Measurements from ENCODE around the gene DUSP14. TPM values are rescaled to one million over a fixed set of nuclear protein-coding genes. Genes with fewer than 3 reads are reported as not detected.
A peak's percentile ranks its signal among the peaks of the same experiment; 100 is the strongest.

The DUSP14 gene
- total and polyA plus RNA-seq, 2 experiments from 2014 or later: 36.7 to 38.7 TPM

GRCh38 chr17:37476431-37477120 is 13.1 kb upstream of the DUSP14 start:
- TF ChIP-seq NANOG (IDR thresholded peaks at IDR 0.05; ENCODE audit: borderline replicate concordance): no peak
- no peak for TF ChIP-seq STAT1 (IDR thresholded peaks at IDR 0.05; ENCODE audit: unreplicated experiment)
- no peak for TF ChIP-seq EZH2 (IDR thresholded peaks at IDR 0.05; ENCODE audit: low read depth, unreplicated experiment)
- no peak for TF ChIP-seq ZNF331 (CRISPR knock-in tag; IDR thresholded peaks at IDR 0.05; ENCODE audit: low read depth)
- Mint-ChIP-seq H3K27me3 (ENCODE audit: insufficient read depth, low read depth, poor library complexity) (no peaks in the 10 kb centered on the region), H3K36me3 (ENCODE audit: low read depth) (peaks cover 53% of the 10 kb centered on the region), H3K4me3 (no peak overlapping the region), H3K27ac (no peak overlapping the region), H3K4me1 (peaks cover 9% of the 10 kb centered on the region; the same call in 2 of the 3 replicates), H3K9me3 (no peaks in the 10 kb centered on the region)
- no peaks in the 10 kb centered on the region for H3K9me2 ChIP-seq (ENCODE audit: insufficient read depth)
- no peak overlapping the region for H3K4me3 ChIP-seq
- no peak overlapping the region for H2AFZ ChIP-seq
- no peaks in the 10 kb centered on the region for H3K27me3 ChIP-seq (ENCODE audit: insufficient read depth)
- peak overlapping the region; percentile 32 for H3K27ac ChIP-seq (ENCODE audit: low read depth)
- H4K20me1 ChIP-seq (replicated peaks; ENCODE audit: insufficient read depth): no peaks in the 10 kb centered on the region; the same call in 1 of the 2 replicates
- H3F3A ChIP-seq (replicated peaks; ENCODE audit: low read depth): no peaks in the 10 kb centered on the region
- ATAC-seq (no peak), DNase-seq (ENCODE audit: low spot score) (no peak)
- peaks cover 32% of the 10 kb centered on the region for H3K36me3 ChIP-seq (ENCODE audit: insufficient read depth)
- 0 out of 2 replicates have a peak, but pooled peaks cover 5% of the 10 kb centered on the region for H3K4me1 ChIP-seq (ENCODE audit: insufficient read depth)
- no peak overlapping the region for H3K4me2 ChIP-seq
- H3K79me2 ChIP-seq (replicated peaks; ENCODE audit: insufficient read depth): no peaks in the 10 kb centered on the region

- Histone ChIP-seq H3K36me3 (ENCODE audit: insufficient read depth) (peaks cover 26% of the 10 kb centered on the region), H3K4me2 (no peak overlapping the region), H3K9me2 (ENCODE audit: insufficient read depth) (no peaks in the 10 kb centered on the region), H3K79me2 (replicated peaks; ENCODE audit: insufficient read depth) (no peaks in the 10 kb centered on the region), H4K20me1 (replicated peaks; ENCODE audit: insufficient read depth) (no peaks in the 10 kb centered on the region; the same call in 1 of the 2 replicates), H3F3A (replicated peaks; ENCODE audit: low read depth) (no peaks in the 10 kb centered on the region), H3K27me3 (ENCODE audit: insufficient read depth) (no peaks in the 10 kb centered on the region), H3K4me1 (ENCODE audit: insufficient read depth) (peaks cover 14% of the 10 kb centered on the region), H3K4me3 (no peak overlapping the region), H2AFZ (no peak overlapping the region), H3K27ac (ENCODE audit: low read depth) (peak overlapping the region; percentile 35; the same call in 1 of the 2 replicates)
- peaks cover 3% of the 10 kb centered on the region for H3K27me3 Mint-ChIP-seq (ENCODE audit: insufficient read depth, low read depth, poor library complexity)
- peaks cover 23% of the 10 kb centered on the region for H3K4me1 Mint-ChIP-seq
- H3K27ac Mint-ChIP-seq: no peak overlapping the region
- TF ChIP-seq NANOG (IDR thresholded peaks at IDR 0.05; ENCODE audit: borderline replicate concordance) (no peak), EZH2 (IDR thresholded peaks at IDR 0.05; ENCODE audit: low read depth, unreplicated experiment) (no peak), STAT1 (IDR thresholded peaks at IDR 0.05; ENCODE audit: unreplicated experiment) (no peak)
- TF ChIP-seq, protein P1, sequence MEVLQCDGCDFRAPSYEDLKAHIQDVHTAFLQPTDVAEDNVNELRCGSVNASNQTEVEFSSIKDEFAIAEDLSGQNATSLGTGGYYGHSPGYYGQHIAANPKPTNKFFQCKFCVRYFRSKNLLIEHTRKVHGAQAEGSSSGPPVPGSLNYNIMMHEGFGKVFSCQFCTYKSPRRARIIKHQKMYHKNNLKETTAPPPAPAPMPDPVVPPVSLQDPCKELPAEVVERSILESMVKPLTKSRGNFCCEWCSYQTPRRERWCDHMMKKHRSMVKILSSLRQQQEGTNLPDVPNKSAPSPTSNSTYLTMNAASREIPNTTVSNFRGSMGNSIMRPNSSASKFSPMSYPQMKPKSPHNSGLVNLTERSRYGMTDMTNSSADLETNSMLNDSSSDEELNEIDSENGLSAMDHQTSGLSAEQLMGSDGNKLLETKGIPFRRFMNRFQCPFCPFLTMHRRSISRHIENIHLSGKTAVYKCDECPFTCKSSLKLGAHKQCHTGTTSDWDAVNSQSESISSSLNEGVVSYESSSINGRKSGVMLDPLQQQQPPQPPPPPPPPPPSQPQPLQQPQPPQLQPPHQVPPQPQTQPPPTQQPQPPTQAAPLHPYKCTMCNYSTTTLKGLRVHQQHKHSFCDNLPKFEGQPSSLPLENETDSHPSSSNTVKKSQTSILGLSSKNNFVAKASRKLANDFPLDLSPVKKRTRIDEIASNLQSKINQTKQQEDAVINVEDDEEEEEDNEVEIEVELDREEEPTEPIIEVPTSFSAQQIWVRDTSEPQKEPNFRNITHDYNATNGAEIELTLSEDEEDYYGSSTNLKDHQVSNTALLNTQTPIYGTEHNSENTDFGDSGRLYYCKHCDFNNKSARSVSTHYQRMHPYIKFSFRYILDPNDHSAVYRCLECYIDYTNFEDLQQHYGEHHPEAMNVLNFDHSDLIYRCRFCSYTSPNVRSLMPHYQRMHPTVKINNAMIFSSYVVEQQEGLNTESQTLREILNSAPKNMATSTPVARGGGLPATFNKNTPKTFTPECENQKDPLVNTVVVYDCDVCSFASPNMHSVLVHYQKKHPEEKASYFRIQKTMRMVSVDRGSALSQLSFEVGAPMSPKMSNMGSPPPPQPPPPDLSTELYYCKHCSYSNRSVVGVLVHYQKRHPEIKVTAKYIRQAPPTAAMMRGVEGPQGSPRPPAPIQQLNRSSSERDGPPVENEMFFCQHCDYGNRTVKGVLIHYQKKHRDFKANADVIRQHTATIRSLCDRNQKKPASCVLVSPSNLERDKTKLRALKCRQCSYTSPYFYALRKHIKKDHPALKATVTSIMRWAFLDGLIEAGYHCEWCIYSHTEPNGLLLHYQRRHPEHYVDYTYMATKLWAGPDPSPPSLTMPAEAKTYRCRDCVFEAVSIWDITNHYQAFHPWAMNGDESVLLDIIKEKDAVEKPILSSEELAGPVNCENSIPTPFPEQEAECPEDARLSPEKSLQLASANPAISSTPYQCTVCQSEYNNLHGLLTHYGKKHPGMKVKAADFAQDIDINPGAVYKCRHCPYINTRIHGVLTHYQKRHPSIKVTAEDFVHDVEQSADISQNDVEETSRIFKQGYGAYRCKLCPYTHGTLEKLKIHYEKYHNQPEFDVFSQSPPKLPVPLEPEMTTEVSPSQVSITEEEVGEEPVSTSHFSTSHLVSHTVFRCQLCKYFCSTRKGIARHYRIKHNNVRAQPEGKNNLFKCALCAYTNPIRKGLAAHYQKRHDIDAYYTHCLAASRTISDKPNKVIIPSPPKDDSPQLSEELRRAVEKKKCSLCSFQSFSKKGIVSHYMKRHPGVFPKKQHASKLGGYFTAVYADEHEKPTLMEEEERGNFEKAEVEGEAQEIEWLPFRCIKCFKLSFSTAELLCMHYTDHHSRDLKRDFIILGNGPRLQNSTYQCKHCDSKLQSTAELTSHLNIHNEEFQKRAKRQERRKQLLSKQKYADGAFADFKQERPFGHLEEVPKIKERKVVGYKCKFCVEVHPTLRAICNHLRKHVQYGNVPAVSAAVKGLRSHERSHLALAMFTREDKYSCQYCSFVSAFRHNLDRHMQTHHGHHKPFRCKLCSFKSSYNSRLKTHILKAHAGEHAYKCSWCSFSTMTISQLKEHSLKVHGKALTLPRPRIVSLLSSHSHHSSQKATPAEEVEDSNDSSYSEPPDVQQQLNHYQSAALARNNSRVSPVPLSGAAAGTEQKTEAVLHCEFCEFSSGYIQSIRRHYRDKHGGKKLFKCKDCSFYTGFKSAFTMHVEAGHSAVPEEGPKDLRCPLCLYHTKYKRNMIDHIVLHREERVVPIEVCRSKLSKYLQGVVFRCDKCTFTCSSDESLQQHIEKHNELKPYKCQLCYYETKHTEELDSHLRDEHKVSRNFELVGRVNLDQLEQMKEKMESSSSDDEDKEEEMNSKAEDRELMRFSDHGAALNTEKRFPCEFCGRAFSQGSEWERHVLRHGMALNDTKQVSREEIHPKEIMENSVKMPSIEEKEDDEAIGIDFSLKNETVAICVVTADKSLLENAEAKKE (CRISPR knock-in tag; IDR thresholded peaks at IDR 0.05): no peak
- TF ChIP-seq, protein P2, sequence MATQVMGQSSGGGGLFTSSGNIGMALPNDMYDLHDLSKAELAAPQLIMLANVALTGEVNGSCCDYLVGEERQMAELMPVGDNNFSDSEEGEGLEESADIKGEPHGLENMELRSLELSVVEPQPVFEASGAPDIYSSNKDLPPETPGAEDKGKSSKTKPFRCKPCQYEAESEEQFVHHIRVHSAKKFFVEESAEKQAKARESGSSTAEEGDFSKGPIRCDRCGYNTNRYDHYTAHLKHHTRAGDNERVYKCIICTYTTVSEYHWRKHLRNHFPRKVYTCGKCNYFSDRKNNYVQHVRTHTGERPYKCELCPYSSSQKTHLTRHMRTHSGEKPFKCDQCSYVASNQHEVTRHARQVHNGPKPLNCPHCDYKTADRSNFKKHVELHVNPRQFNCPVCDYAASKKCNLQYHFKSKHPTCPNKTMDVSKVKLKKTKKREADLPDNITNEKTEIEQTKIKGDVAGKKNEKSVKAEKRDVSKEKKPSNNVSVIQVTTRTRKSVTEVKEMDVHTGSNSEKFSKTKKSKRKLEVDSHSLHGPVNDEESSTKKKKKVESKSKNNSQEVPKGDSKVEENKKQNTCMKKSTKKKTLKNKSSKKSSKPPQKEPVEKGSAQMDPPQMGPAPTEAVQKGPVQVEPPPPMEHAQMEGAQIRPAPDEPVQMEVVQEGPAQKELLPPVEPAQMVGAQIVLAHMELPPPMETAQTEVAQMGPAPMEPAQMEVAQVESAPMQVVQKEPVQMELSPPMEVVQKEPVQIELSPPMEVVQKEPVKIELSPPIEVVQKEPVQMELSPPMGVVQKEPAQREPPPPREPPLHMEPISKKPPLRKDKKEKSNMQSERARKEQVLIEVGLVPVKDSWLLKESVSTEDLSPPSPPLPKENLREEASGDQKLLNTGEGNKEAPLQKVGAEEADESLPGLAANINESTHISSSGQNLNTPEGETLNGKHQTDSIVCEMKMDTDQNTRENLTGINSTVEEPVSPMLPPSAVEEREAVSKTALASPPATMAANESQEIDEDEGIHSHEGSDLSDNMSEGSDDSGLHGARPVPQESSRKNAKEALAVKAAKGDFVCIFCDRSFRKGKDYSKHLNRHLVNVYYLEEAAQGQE (IDR thresholded peaks at IDR 0.05; ENCODE audit: unreplicated experiment): no peak
- H3K36me3 Mint-ChIP-seq (ENCODE audit: low read depth): peaks cover 45% of the 10 kb centered on the region
- DNase-seq (ENCODE audit: low spot score) (no peak), ATAC-seq (no peak)
- no peak overlapping the region for H3K4me3 Mint-ChIP-seq
- no peaks in the 10 kb centered on the region for H3K9me3 Mint-ChIP-seq
Observed at GRCh38 chr17:37478187-37478586, 11.5 kb upstream of the DUSP14 start.

All from GM23338 (cell line).